Nephron (organoid): ENCODE measurements around the gene CPE.
A peak's percentile ranks its signal among the peaks of the same experiment; 100 is the strongest.

Experiments
- H3K27ac Mint-ChIP-seq, 3 experiments: 2 replicates each; pipeline ENCODE4 v1.8.0; 2020; ENCODE audit warnings: mixed read lengths in 3 of 3, mild to moderate bottlenecking in 2 of 3, moderate library complexity in 1 of 3
- H3K27me3 Mint-ChIP-seq: 2 replicates; pipeline ENCODE4 v1.8.0; 2021; ENCODE audit warnings: low read depth, mild to moderate bottlenecking, moderate library complexity, mixed read lengths
- H3K36me3 Mint-ChIP-seq: 2 replicates; pipeline ENCODE4 v1.8.0; 2020; ENCODE audit warnings: low read depth, mixed read lengths
- H3K4me1 Mint-ChIP-seq: 2 replicates; pipeline ENCODE4 v1.8.0; 2020; ENCODE audit warnings: mixed read lengths
- H3K4me3 Mint-ChIP-seq, 3 experiments: 2 replicates each; pipeline ENCODE4 v1.8.0; 2020; ENCODE audit warnings: mild to moderate bottlenecking in 3 of 3, mixed read lengths in 3 of 3, moderate library complexity in 2 of 3
- H3K9me3 Mint-ChIP-seq: 2 replicates; pipeline ENCODE4 v1.8.0; 2020; ENCODE audit warnings: mixed read lengths
- CTCF ChIP-seq, 3 experiments: fragments of 200-600 bp; sonication (generic); IDR thresholded peaks; one replicate each; pipeline ENCODE4 v1.5.0; 2021; ENCODE audit warnings: antibody characterized with exemption in 3 of 3; ENCODE audit not compliant: unreplicated experiment in 3 of 3

CPE gene

GRCh38 chr4:165369522-165369921 is 9.3 kb upstream of the CPE start:
- Mint-ChIP-seq H3K27me3 (no peaks in the 10 kb centered on the region), H3K4me1 (no peaks in the 10 kb centered on the region), H3K9me3 (no peaks in the 10 kb centered on the region), H3K36me3 (no peaks in the 10 kb centered on the region), H3K4me3 (no peak overlapping the region), H3K27ac (no peak overlapping the region)
- TF ChIP-seq CTCF (IDR thresholded peaks at IDR 0.05; ENCODE audit: unreplicated experiment in 3 of 3), result no peak

- H3K36me3 Mint-ChIP-seq, result no peaks in the 10 kb centered on the region
- no peak overlapping the region for H3K27ac Mint-ChIP-seq
- peaks cover 2% of the 10 kb centered on the region for H3K27me3 Mint-ChIP-seq
- H3K9me3 Mint-ChIP-seq, result no peaks in the 10 kb centered on the region
- no peak overlapping the region for H3K4me3 Mint-ChIP-seq
- no peaks in the 10 kb centered on the region for H3K4me1 Mint-ChIP-seq
- TF ChIP-seq CTCF (IDR thresholded peaks at IDR 0.05; ENCODE audit: unreplicated experiment in 3 of 3), result no peak
Measured at GRCh38 chr4:165370530-165370929, 8.3 kb upstream of the CPE start.

GRCh38 chr4:165375465-165375864 is 3.3 kb upstream of the CPE start:
- peaks cover 14% of the 10 kb centered on the region for H3K27me3 Mint-ChIP-seq
- H3K4me1 Mint-ChIP-seq, result peaks cover 10% of the 10 kb centered on the region
- H3K27ac Mint-ChIP-seq, result no peak overlapping the region
- no peaks in the 10 kb centered on the region for H3K9me3 Mint-ChIP-seq
- no peak overlapping the region for H3K4me3 Mint-ChIP-seq
- TF ChIP-seq CTCF (IDR thresholded peaks at IDR 0.05; ENCODE audit: unreplicated experiment in 3 of 3), result no peak
- H3K36me3 Mint-ChIP-seq, result no peaks in the 10 kb centered on the region

- peaks cover 28% of the 10 kb centered on the region for H3K4me1 Mint-ChIP-seq
- H3K36me3 Mint-ChIP-seq, result no peaks in the 10 kb centered on the region
- H3K27me3 Mint-ChIP-seq, result peaks cover 14% of the 10 kb centered on the region
- no peak for TF ChIP-seq CTCF (IDR thresholded peaks at IDR 0.05; ENCODE audit: unreplicated experiment in 3 of 3)
- peak overlapping the region; percentile 93 to 96 (median 94) for H3K4me3 Mint-ChIP-seq
- no peaks in the 10 kb centered on the region for H3K9me3 Mint-ChIP-seq
- H3K27ac Mint-ChIP-seq, result peak overlapping the region; percentile 85 to 91 (median 91)
Measured at GRCh38 chr4:165378398-165378744, 437 bp upstream of the CPE start.

- Mint-ChIP-seq H3K27ac (peak overlapping the region; percentile 69 to 88 (median 75)), H3K36me3 (no peaks in the 10 kb centered on the region), H3K27me3 (peaks cover 14% of the 10 kb centered on the region), H3K4me1 (peaks cover 41% of the 10 kb centered on the region), H3K4me3 (peak overlapping the region; percentile 78 to 91 (median 87)), H3K9me3 (no peaks in the 10 kb centered on the region)
- no peak for TF ChIP-seq CTCF (IDR thresholded peaks at IDR 0.05; ENCODE audit: unreplicated experiment in 3 of 3)
Measured at GRCh38 chr4:165379678-165380064, 863 bp downstream of the CPE start.

GRCh38 chr4:165380805-165381204 is 2.0 kb downstream of the CPE start:
- H3K27ac Mint-ChIP-seq, result peak overlapping the region in 2 of 3 experiments; percentile 75 to 88
- H3K4me3 Mint-ChIP-seq, result peak overlapping the region; percentile 78 to 91 (median 87)
- peaks cover 11% of the 10 kb centered on the region for H3K27me3 Mint-ChIP-seq
- TF ChIP-seq CTCF (IDR thresholded peaks at IDR 0.05; ENCODE audit: unreplicated experiment in 3 of 3), result no peak
- peaks cover 50% of the 10 kb centered on the region for H3K4me1 Mint-ChIP-seq
- H3K9me3 Mint-ChIP-seq, result no peaks in the 10 kb centered on the region
- H3K36me3 Mint-ChIP-seq, result no peaks in the 10 kb centered on the region
